Left ventricle myocardium superior (tissue), 1 donor: ENCODE results near the gene MAD2L1. TPM values are rescaled to one million over a fixed set of nuclear protein-coding genes. Genes with fewer than 3 reads are reported as not detected.

ENCODE experiments used
- ATAC-seq: fragments of 200-7000 bp; cut with Tn5 transposase; one replicate; pipeline ENCODE4 v1.9.1; 2020; ENCODE audit warnings: mild to moderate bottlenecking, moderate library complexity
- DNase-seq: peaks from one replicate; pipeline ENCODE4 v3.0.0-alpha.2; 2020
- intact Hi-C: fragments of 100-400 bp; cut with micrococcal nuclease; formaldehyde crosslinking; loops from one replicate; pipeline ENCODE4 v1.11.0; 2022
- total RNA-seq: library from RNA; stranded (reverse); fragmentation: NEBNext Ultra II Directional; extraction: Animal tissue kit (Norgen Biotek cat#: 25700); gene quantifications from one replicate; pipeline ENCODE4 v1.2.1, GENCODE V29; 2021
- donor health status: DM: no; HTN: yes; CAD: no; lungs with severe emphysema.

The MAD2L1 gene
- total RNA-seq, 1 donor from 2014 or later, result 1.5 TPM

GRCh38 chr4:120009731-120010130 lies 56.9 kb downstream of the MAD2L1 start:
- DNase-seq (no peak), ATAC-seq (no peak)
- intact Hi-C loops, result no loop called here

GRCh38 chr4:120008957-120009356 lies 57.7 kb downstream of the MAD2L1 start:
- ATAC-seq (no peak), DNase-seq (no peak)
- intact Hi-C loops, result no loop called here

GRCh38 chr4:120007896-120008436 lies 58.7 kb downstream of the MAD2L1 start:
- DNase-seq, result no peak
- intact Hi-C loops, result no loop called here
- ATAC-seq, result no peak

- intact Hi-C loops, result no loop called here
- DNase-seq (no peak), ATAC-seq (no peak)
Measured at GRCh38 chr4:120007191-120007871, 59.3 kb downstream of the MAD2L1 start.
